OCI-LY1 (cell line): ENCODE data around the gene ATP6V0A1.

Source experiments
- H2AFZ ChIP-seq: fragments of 200-600 bp; sonication (generic), shearing (Covaris generic); 2 replicates; pipeline ENCODE4 v1.6.0; 2014; ENCODE audit warnings: antibody characterized with exemption, mild to moderate bottlenecking, low read length
- H3F3A ChIP-seq: fragments of 200-600 bp; sonication (generic), shearing (Covaris generic); 2 replicates; pipeline ENCODE4 v1.6.0; 2014; ENCODE audit warnings: mild to moderate bottlenecking, antibody characterized with exemption, low read length, moderate library complexity; ENCODE audit not compliant: insufficient read depth
- H3K27ac ChIP-seq: fragments of 200-600 bp; sonication (generic); 2 replicates; pipeline ENCODE4 v1.5.1; 2014; ENCODE audit warnings: low read length, mixed run types, mild to moderate bottlenecking, low read depth; ENCODE audit not compliant: poor library complexity, severe bottlenecking
- H3K27me3 ChIP-seq: fragments of 200-600 bp; sonication (generic); 2 replicates; pipeline ENCODE4 v1.6.0; 2014; ENCODE audit warnings: antibody characterized with exemption, mild to moderate bottlenecking, low read length, moderate library complexity; ENCODE audit not compliant: insufficient read depth
- H3K36me3 ChIP-seq: fragments of 200-600 bp; sonication (generic); 2 replicates; pipeline ENCODE4 v1.6.1; 2014; ENCODE audit warnings: mild to moderate bottlenecking, antibody characterized with exemption, low read length, moderate library complexity, mixed read lengths; ENCODE audit not compliant: insufficient read depth
- H3K4me1 ChIP-seq: fragments of 200-600 bp; sonication (generic); 2 replicates; pipeline ENCODE4 v1.5.1; 2014; ENCODE audit warnings: mild to moderate bottlenecking, low read length, moderate library complexity; ENCODE audit not compliant: insufficient read depth, severe bottlenecking
- H3K4me2 ChIP-seq: fragments of 200-600 bp; sonication (generic), shearing (Covaris generic); 2 replicates; pipeline ENCODE4 v1.6.1; 2014; ENCODE audit warnings: low read length
- H3K4me3 ChIP-seq: fragments of 200-600 bp; sonication (generic); 2 replicates; pipeline ENCODE4 v1.5.1; 2014; ENCODE audit warnings: low read length, low read depth, mild to moderate bottlenecking, mixed read lengths; ENCODE audit not compliant: poor library complexity, severe bottlenecking
- H3K79me2 ChIP-seq: fragments of 200-600 bp; shearing (Covaris generic); 2 replicates; pipeline ENCODE4 v1.6.1; 2016; ENCODE audit warnings: mixed run types, low read length, mixed read lengths; ENCODE audit not compliant: insufficient read depth
- H3K9ac ChIP-seq: fragments of 200-600 bp; sonication (generic), shearing (Covaris generic); 2 replicates; pipeline ENCODE4 v1.6.1; 2014; ENCODE audit warnings: mild to moderate bottlenecking, low read length, mixed read lengths
- H3K9me2 ChIP-seq: fragments of 200-600 bp; sonication (generic), shearing (Covaris generic); 2 replicates; pipeline ENCODE4 v1.6.1; 2014; ENCODE audit warnings: low read depth, mild to moderate bottlenecking, low read length, mixed read lengths
- H3K9me3 ChIP-seq: fragments of 200-600 bp; shearing (Covaris generic); 2 replicates; pipeline ENCODE4 v1.6.1; 2014; ENCODE audit warnings: low read length, mixed read lengths
- H4K20me1 ChIP-seq: fragments of 200-600 bp; sonication (generic), shearing (Covaris generic); 2 replicates; pipeline ENCODE4 v1.6.0; 2016; ENCODE audit warnings: mild to moderate bottlenecking, low read length; ENCODE audit not compliant: insufficient read depth
- CTCF ChIP-seq: fragments of 200-600 bp; sonication (generic), shearing (Covaris generic); IDR thresholded peaks from 2 replicates; pipeline ENCODE4 v1.5.1; 2017; ENCODE audit warnings: mild to moderate bottlenecking, antibody characterized with exemption, low read length, moderate library complexity, mixed read lengths
- EZH2 ChIP-seq: fragments of 200-600 bp; sonication (generic), shearing (Covaris generic); IDR thresholded peaks from 2 replicates; pipeline ENCODE4 v1.8.0; 2017; ENCODE audit warnings: borderline replicate concordance, mixed run types, mild to moderate bottlenecking, antibody characterized with exemption, low read length, moderate library complexity, mixed read lengths

The ATP6V0A1 gene

GRCh38 chr17:42436391-42436790 lies 22.3 kb upstream of the ATP6V0A1 start:
- H3K27me3 ChIP-seq = no peaks in the 10 kb centered on the region
- no peaks in the 10 kb centered on the region for H3K9me3 ChIP-seq
- no peaks in the 10 kb centered on the region for H3K9me2 ChIP-seq
- H2AFZ ChIP-seq = no peak overlapping the region
- H3K4me1 ChIP-seq = peaks cover 5% of the 10 kb centered on the region
- H4K20me1 ChIP-seq = no peaks in the 10 kb centered on the region
- no peak overlapping the region for H3K4me3 ChIP-seq
- no peak overlapping the region for H3K9ac ChIP-seq
- no peaks in the 10 kb centered on the region for H3F3A ChIP-seq
- no peak overlapping the region for H3K4me2 ChIP-seq
- no peaks in the 10 kb centered on the region for H3K36me3 ChIP-seq
- no peak overlapping the region for H3K27ac ChIP-seq
- TF ChIP-seq EZH2 (no peak), CTCF (no peak)
- H3K79me2 ChIP-seq = no peaks in the 10 kb centered on the region

- H3K9me2 ChIP-seq = no peaks in the 10 kb centered on the region
- peaks cover 5% of the 10 kb centered on the region for H3K4me1 ChIP-seq
- H3K27me3 ChIP-seq = no peaks in the 10 kb centered on the region
- no peaks in the 10 kb centered on the region for H3K36me3 ChIP-seq
- no peak overlapping the region for H3K27ac ChIP-seq
- TF ChIP-seq CTCF (peak; percentile 41), EZH2 (no peak)
- no peak overlapping the region for H3K4me2 ChIP-seq
- no peaks in the 10 kb centered on the region for H3K79me2 ChIP-seq
- H3F3A ChIP-seq = no peaks in the 10 kb centered on the region
- H3K4me3 ChIP-seq = no peak overlapping the region
- H4K20me1 ChIP-seq = no peaks in the 10 kb centered on the region
- no peak overlapping the region for H3K9ac ChIP-seq
- no peak overlapping the region for H2AFZ ChIP-seq
- H3K9me3 ChIP-seq = no peaks in the 10 kb centered on the region
Measured at GRCh38 chr17:42438600-42439567, 19.8 kb upstream of the ATP6V0A1 start.

- H3K79me2 ChIP-seq = no peaks in the 10 kb centered on the region
- H3K4me1 ChIP-seq = peaks cover 5% of the 10 kb centered on the region
- TF ChIP-seq EZH2 (no peak), CTCF (no peak)
- H3K27ac ChIP-seq = no peak overlapping the region
- no peaks in the 10 kb centered on the region for H4K20me1 ChIP-seq
- no peak overlapping the region for H3K4me2 ChIP-seq
- H3K9me2 ChIP-seq = no peaks in the 10 kb centered on the region
- no peak overlapping the region for H3K4me3 ChIP-seq
- no peaks in the 10 kb centered on the region for H3K36me3 ChIP-seq
- no peaks in the 10 kb centered on the region for H3K27me3 ChIP-seq
- H3F3A ChIP-seq = no peaks in the 10 kb centered on the region
- no peak overlapping the region for H2AFZ ChIP-seq
- no peak overlapping the region for H3K9ac ChIP-seq
- H3K9me3 ChIP-seq = no peaks in the 10 kb centered on the region
Measured at GRCh38 chr17:42441371-42442195, 17.1 kb upstream of the ATP6V0A1 start.
